ENCODE data around the gene ZNF516.
A peak's percentile ranks its signal among the peaks of the same experiment; 100 is the strongest.

- TF ChIP-seq POLR2A (IDR thresholded peaks at IDR 0.05) (no peak), CTCF (IDR thresholded peaks at IDR 0.05) (peak; percentile 30 to 65 (median 56))
These were observed 68.2 kb downstream of the ZNF516 start for GRCh38 chr18:76426737-76427305.
